ENCODE results near the gene SPRY1.

The SPRY1 gene

DNA sequence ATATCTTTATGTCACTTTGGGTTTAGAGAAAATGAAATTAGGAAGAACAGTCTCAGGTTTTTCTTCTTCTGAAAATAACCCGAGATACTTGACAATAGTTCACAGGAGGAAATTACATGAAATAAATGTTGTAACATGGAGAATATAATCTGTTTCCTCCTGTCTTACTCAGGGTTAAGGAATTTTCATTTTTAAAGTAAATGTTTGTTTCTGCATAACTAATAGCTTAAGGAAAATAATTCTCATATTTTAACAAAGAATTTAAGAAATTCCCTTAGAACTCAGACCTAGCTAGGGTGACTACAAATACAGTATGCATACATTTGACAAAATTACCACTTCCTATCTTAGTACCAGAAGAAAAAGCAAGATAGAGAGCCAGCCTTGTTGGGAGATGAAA, 17.2 kb upstream of the SPRY1 start:
- no peak for DNase-seq (ENCODE audit: low read depth)

- DNase-seq (ENCODE audit: low read depth): no peak
Measured at GRCh38 chr4:123380728-123381716, 15.6 kb upstream of the SPRY1 start.

GRCh38 chr4:123381996-123382395, 14.6 kb upstream of the SPRY1 start:
- no peak for DNase-seq (ENCODE audit: low read depth)

GRCh38 chr4:123383566-123383965, 13.0 kb upstream of the SPRY1 start:
- DNase-seq (ENCODE audit: low read depth): no peak

DNA sequence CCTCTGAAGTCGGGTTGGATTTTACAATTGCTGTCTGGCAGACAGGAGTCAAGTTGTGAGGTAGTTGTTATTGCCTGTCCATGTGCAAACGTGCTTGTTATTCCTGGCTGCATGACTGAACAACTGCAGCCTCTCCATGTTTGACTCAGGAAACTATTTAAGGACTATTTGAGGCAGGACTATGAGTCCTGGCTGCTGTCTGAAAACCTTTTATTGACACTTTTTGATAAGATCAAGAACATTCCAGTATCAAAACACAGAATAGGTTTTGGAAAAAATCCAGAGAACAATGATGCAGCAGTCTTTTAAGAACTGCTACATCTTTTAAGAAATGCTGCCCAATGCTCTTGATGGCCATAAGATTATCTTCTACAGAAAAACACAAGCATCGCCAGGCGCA, 10.0 kb upstream of the SPRY1 start:
- DNase-seq (ENCODE audit: low read depth): no peak

- DNase-seq (ENCODE audit: low read depth): no peak
Measured at GRCh38 chr4:123390846-123391456, 5.6 kb upstream of the SPRY1 start.

GRCh38 chr4:123393721-123394120, 2.9 kb upstream of the SPRY1 start:
- DNase-seq (ENCODE audit: low read depth): no peak

DNA sequence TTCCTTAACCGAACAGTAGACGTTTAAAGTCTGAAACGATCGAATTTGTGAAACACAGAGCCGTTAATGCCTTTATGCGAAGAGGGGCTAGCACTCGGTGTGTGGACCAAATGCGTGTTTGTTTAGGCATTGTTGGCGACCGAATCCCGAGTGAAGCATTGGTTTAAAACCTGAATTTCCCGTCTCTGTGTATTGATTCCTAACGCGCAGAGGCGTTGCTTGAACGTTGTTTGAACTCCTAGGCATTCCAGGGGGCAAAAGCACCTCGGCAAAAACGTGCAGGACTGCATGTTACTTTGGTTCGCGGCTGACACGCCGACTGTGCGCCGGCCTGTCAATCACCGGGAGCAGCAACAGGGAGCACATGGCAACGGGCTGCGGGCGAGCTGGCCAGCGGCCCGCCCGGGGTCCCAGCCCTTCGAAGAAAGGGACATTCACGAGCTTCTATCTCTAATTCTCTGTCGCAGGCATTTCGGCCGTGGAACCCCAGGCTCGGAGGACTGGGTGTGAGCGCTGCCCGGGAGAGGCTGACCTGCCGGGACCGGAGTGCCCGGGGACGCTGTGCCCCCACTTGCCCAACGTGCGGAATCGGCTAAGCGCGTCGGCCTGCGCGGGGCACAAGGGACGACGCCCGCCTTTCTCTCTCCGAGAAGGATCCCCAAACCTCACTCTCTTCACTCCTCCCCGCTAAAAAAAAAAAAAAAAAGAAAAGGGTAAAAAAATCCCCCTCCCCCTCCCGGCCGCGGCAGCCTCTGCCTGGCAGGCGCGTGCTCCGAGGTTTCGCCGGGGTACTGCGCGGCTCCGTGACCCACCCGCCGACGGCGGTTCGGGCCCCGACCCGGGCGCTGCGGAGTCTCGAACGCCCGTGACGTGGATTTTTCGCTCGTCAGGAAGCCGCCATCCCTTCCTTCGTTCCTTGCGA, 810 bp downstream of the SPRY1 start:
- DNase-seq (ENCODE audit: low read depth): no peak

DNA sequence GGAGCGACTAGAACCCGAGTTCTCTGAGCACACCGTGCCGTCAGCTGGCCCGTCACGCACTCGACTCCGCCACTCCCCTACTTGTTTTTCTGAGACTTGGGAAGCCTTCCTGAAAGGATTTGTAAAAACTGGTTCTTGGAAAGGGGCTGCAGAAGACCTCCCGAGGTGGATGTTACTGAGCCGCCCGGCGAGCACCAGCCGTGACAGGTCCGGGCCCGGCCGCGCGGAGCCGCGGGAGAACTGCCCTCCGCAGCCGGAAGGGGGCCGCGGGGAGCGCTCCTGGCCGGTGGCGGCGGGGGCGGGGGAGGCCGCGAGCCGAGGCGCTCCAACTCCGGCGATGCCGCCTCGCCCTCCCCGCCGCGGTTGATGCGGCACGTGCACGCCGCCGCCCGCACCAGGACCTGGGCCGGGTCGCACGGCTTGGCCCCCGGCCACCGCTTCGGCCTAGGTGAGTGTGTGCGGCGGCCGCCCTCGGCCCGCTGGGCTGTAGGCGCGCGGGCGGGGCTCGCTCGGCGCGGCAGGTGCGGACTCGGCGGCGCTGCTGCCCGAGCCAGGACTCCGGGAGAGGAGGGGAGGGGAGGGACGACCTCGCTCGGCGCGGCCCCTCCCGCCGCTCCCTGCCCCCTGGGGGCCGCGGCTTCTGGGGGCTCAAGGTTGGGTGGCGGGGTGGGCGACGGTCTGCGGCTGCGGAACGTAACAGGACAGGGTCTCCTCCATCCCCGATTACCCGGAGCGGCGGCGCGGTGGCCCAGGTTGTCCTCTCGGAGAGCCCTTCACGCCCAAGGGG, 1.7 kb downstream of the SPRY1 start:
- peak; percentile 11 for DNase-seq (ENCODE audit: low read depth)

DNA sequence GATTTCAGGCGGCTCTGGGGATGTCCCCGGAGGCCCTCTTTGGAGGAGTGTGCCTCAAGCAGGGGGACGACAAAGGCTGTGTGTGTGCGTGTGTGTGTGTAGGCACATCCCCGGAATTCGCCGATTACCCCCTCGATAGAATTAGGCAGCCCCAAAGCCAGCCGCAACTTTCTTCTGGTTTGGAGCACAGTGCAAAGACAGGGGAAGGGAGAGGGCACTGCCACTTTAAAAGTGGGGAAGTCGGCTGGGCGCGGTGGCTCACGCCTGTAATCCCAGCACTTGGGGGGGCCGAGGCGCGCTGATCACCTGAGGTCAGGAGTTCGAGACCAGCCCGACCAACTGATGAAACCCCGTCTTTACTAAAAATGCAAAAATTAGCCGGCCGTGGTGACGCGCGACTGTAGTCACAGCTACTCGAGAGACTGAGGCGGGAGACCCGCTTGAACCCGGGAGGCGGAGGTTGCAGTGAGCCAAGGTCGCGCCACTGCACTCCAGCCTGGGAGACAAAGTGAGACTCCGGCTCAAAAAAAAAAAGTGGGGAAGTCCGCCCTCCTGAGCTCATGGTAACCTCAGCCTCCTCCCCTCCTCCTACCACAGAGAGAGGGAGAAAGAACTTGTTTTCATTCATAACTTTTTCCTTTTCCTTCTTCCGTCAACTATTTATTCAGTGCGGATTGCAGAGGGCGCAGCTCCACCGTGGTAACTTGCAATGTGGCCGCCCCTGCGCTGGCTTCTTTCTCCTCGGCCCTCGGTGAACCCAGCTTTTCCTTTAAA, 2.4 kb downstream of the SPRY1 start:
- DNase-seq (ENCODE audit: low read depth): peak; percentile 6

- DNase-seq (ENCODE audit: low read depth): no peak
Measured at GRCh38 chr4:123399627-123400358, 3.2 kb downstream of the SPRY1 start.

- no peak for DNase-seq (ENCODE audit: low read depth)
Measured at GRCh38 chr4:123401271-123402120, 4.9 kb downstream of the SPRY1 start.

DNA sequence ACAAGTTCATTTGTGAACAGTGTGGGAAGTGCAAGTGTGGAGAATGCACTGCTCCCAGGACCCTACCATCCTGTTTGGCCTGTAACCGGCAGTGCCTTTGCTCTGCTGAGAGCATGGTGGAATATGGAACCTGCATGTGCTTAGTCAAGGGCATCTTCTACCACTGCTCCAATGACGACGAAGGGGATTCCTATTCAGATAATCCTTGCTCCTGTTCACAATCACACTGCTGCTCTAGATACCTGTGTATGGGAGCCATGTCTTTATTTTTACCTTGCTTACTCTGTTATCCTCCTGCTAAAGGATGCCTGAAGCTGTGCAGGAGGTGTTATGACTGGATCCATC, 5.5 kb downstream of the SPRY1 start:
- DNase-seq (ENCODE audit: low read depth): no peak

GRCh38 chr4:123403080-123403604, 6.5 kb downstream of the SPRY1 start:
- no peak for DNase-seq (ENCODE audit: low read depth)

GRCh38 chr4:123404533-123404932, 7.9 kb downstream of the SPRY1 start:
- DNase-seq (ENCODE audit: low read depth): no peak

- no peak for DNase-seq (ENCODE audit: low read depth)
Measured at GRCh38 chr4:123405267-123405865, 8.8 kb downstream of the SPRY1 start.

DNA sequence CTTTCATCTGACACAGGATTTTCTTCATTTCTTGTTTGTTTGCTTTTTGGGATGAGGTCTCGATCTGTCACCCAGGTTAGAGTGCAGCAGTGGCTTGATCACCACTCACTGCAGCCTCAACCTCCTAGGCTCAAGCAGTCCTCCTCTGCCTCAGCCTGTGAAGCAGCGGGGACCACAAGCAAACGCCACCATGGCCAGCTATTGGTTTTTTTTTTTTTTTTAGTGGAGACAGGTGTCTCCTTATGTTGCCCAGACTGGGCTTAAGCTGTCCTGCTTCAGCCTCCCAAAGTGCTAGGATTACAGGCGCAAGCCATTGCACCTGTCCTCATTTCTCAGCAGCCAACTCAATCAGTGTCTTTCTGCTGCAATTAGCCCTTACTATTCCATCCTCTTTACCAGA, 10.3 kb downstream of the SPRY1 start:
- no peak for DNase-seq (ENCODE audit: low read depth)

DNA sequence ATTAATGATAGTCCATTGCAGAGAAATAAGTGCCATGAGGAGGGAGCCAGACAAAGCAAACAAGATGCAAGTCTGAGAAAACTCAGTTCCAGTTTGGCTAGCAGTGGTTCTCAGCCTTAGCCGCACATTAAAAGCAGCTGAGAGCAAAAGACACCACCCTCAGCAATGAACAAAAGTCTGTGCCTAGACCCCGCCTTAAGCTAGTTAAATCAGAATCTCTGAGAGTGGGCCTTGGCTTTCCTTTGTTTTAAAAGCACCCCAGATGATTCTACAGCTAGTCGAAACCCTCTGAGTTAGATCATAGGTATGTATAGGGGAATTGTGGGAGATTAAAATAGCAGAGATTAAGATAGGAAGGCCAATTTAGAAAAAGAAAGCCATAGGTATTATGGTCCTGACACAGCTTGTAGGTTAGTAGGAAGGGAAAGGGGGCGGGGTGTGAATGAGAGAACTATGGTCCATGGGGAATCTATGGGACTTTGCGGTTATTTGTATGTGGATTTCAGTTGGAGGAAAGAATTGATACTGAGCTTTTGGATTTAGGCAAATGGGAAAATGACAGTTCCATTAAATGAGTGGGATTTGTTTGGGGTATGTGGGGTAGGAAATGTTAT, 12.0 kb downstream of the SPRY1 start:
- DNase-seq (ENCODE audit: low read depth): no peak

Data from T-helper 22 cell (primary cell).